Endodermal cell (in vitro differentiated cells): ENCODE results near the gene DZIP3. TPM values are rescaled to one million over a fixed set of nuclear protein-coding genes. Genes with fewer than 3 reads are reported as not detected.

Experiments
- DNase-seq: peaks from one replicate; pipeline ENCODE4 v3.0.0-alpha.2; 2017
- H3K27ac ChIP-seq: 2 replicates; pipeline ENCODE4 v1.5.1; 2013; ENCODE audit warnings: mild to moderate bottlenecking, low read depth, low read length, moderate library complexity
- H3K27me3 ChIP-seq: 2 replicates; pipeline ENCODE4 v1.6.1; 2013; ENCODE audit warnings: mild to moderate bottlenecking, low read length, moderate library complexity; ENCODE audit not compliant: insufficient read depth, control insufficient read depth, poor library complexity, severe bottlenecking
- H3K36me3 ChIP-seq: 2 replicates; pipeline ENCODE4 v1.7.0; 2013; ENCODE audit warnings: mild to moderate bottlenecking, low read length, moderate library complexity; ENCODE audit not compliant: control insufficient read depth, insufficient read depth
- H3K4me1 ChIP-seq: one replicate; pipeline ENCODE4 v1.7.0; 2013; ENCODE audit warnings: low read length; ENCODE audit not compliant: control insufficient read depth, insufficient read depth
- H3K4me3 ChIP-seq: 2 replicates; pipeline ENCODE4 v1.5.1; 2013; ENCODE audit warnings: mild to moderate bottlenecking, low read length, moderate library complexity
- H3K9ac ChIP-seq: 2 replicates; pipeline ENCODE4 v1.6.1; 2013; ENCODE audit warnings: mild to moderate bottlenecking, low read length, moderate library complexity; ENCODE audit not compliant: poor library complexity, severe bottlenecking; ENCODE audit errors: extremely low read depth
- H3K9me3 ChIP-seq: 2 replicates; pipeline ENCODE4 v1.6.1; 2013; ENCODE audit warnings: mild to moderate bottlenecking, low read length, moderate library complexity; ENCODE audit not compliant: control insufficient read depth
- H3K27ac Mint-ChIP-seq: 2 replicates; pipeline ENCODE4 v1.8.0; 2020; ENCODE audit warnings: mixed read lengths
- H3K27me3 Mint-ChIP-seq: 2 replicates; pipeline ENCODE4 v1.8.0; 2021; ENCODE audit warnings: mild to moderate bottlenecking, mixed read lengths; ENCODE audit not compliant: insufficient read depth
- H3K36me3 Mint-ChIP-seq: 2 replicates; pipeline ENCODE4 v1.8.0; 2020; ENCODE audit warnings: low read depth, mixed read lengths
- H3K4me1 Mint-ChIP-seq: 2 replicates; pipeline ENCODE4 v1.8.0; 2020; ENCODE audit warnings: mixed read lengths
- H3K4me3 Mint-ChIP-seq: 2 replicates; pipeline ENCODE4 v1.8.0; 2020; ENCODE audit warnings: mild to moderate bottlenecking, moderate library complexity, mixed read lengths
- H3K9me3 Mint-ChIP-seq: 2 replicates; pipeline ENCODE4 v1.8.0; 2020; ENCODE audit warnings: mild to moderate bottlenecking, mixed read lengths
- CTCF ChIP-seq: fragments of 200-600 bp; sonication (generic); conservative IDR thresholded peaks from 2 replicates; pipeline ENCODE4 v1.5.0; 2021; ENCODE audit warnings: antibody characterized with exemption, mild to moderate bottlenecking
- WGBS, 2 experiments: methylation state at CpG; one replicate each; pipeline versions ENCODE4 v1.1.5 to v1.1.7; 2013; ENCODE audit warnings: missing lambda C conversion rate in 2 of 2, mixed read lengths in 1 of 2; ENCODE audit not compliant: insufficient coverage in 1 of 2, insufficient read length in 1 of 2; 5-methylcytosine and 5-hydroxymethylcytosine counted together
- total RNA-seq, 2 donors: library from RNA; stranded (reverse); fragmentation: NEBNext Ultra II Directional in 1 of 2; extraction: Animal tissue kit (Norgen Biotek cat#: 25700) in 1 of 2; gene quantifications; 2 replicates in 1 of 2; 3 replicates in 1 of 2; pipeline ENCODE4 v1.2.1, GENCODE V29; 2021

Gene DZIP3
- total RNA-seq, 2 donors from 2014 or later, result 24.2 to 40.8 TPM

- Histone ChIP-seq H3K9me3 (no peaks in the 10 kb centered on the region), H3K27ac (no peak overlapping the region), H3K27me3 (no peaks in the 10 kb centered on the region), H3K36me3 (peaks cover 41% of the 10 kb centered on the region), H3K9ac (no peak overlapping the region), H3K4me1 (no peaks in the 10 kb centered on the region), H3K4me3 (no peak overlapping the region)
- Mint-ChIP-seq H3K4me3 (no peak overlapping the region), H3K4me1 (peaks cover 3% of the 10 kb centered on the region), H3K27me3 (no peaks in the 10 kb centered on the region), H3K9me3 (no peaks in the 10 kb centered on the region), H3K36me3 (peaks cover 17% of the 10 kb centered on the region), H3K27ac (no peak overlapping the region)
- WGBS, 2 experiments, result 97 to 100% methylated on average over 1 of the region's 1 CpG
- DNase-seq, result no peak
- no peak for TF ChIP-seq CTCF
Observed at GRCh38 chr3:108548304-108548703, 41.2 kb upstream of the DZIP3 start.

GRCh38 chr3:108548886-108549285 is 40.6 kb upstream of the DZIP3 start:
- Mint-ChIP-seq H3K9me3 (no peaks in the 10 kb centered on the region), H3K36me3 (peaks cover 12% of the 10 kb centered on the region), H3K4me3 (no peak overlapping the region), H3K27me3 (no peaks in the 10 kb centered on the region), H3K27ac (no peak overlapping the region), H3K4me1 (peaks cover 3% of the 10 kb centered on the region)
- H3K4me3 ChIP-seq, result no peak overlapping the region
- DNase-seq, result no peak
- 100% methylated on average over 2 of the region's 2 CpGs; no CpG with 5 or more reads in 1 of the 2 experiments for WGBS, 2 experiments
- no peak overlapping the region for H3K27ac ChIP-seq
- TF ChIP-seq CTCF, result no peak
- peaks cover 35% of the 10 kb centered on the region for H3K36me3 ChIP-seq
- no peaks in the 10 kb centered on the region for H3K9me3 ChIP-seq
- H3K9ac ChIP-seq, result no peak overlapping the region
- no peaks in the 10 kb centered on the region for H3K4me1 ChIP-seq
- H3K27me3 ChIP-seq, result no peaks in the 10 kb centered on the region

GRCh38 chr3:108552267-108553159 is 37.0 kb upstream of the DZIP3 start:
- WGBS, 2 experiments, result 67 to 78% methylated on average over 1 to 4 of the region's 4 CpGs
- Mint-ChIP-seq H3K9me3 (no peaks in the 10 kb centered on the region), H3K27ac (no peak overlapping the region), H3K4me1 (peaks cover 15% of the 10 kb centered on the region), H3K4me3 (no peak overlapping the region), H3K27me3 (no peaks in the 10 kb centered on the region), H3K36me3 (peaks cover 14% of the 10 kb centered on the region)
- no peak overlapping the region for H3K9ac ChIP-seq
- no peaks in the 10 kb centered on the region for H3K9me3 ChIP-seq
- peak; percentile 76 for TF ChIP-seq CTCF
- peaks cover 42% of the 10 kb centered on the region for H3K36me3 ChIP-seq
- H3K27me3 ChIP-seq, result no peaks in the 10 kb centered on the region
- no peak overlapping the region for H3K27ac ChIP-seq
- DNase-seq, result no peak
- H3K4me3 ChIP-seq, result no peak overlapping the region
- H3K4me1 ChIP-seq, result peaks cover 11% of the 10 kb centered on the region
